SK-N-SH treated with all-trans-retinoic acid at 6 μM for 48 hours (cell line): ENCODE data around the gene ITPR2.

Source experiments
- ATAC-seq: fragments of 200-7000 bp; cut with Tn5 transposase; 3 replicates; pipeline ENCODE4 v1.9.1; 2020; ENCODE audit warnings: mild to moderate bottlenecking, moderate library complexity
- ARNTL ChIP-seq: fragments of 450-650 bp; formaldehyde crosslinking; IDR thresholded peaks from 2 replicates; pipeline ENCODE4 v1.5.0; 2020; ENCODE audit warnings: low read depth, mild to moderate bottlenecking, moderate library complexity, borderline replicate concordance
- BACH2 ChIP-seq: fragments of 250-450 bp; sonication (Bioruptor Pico); IDR thresholded peaks from 2 replicates; pipeline ENCODE4 v1.9.0; 2021; ENCODE audit warnings: mild to moderate bottlenecking, borderline replicate concordance
- CREB5 ChIP-seq: fragments of 250-450 bp; sonication (Bioruptor Pico); IDR thresholded peaks from 2 replicates; pipeline ENCODE4 v1.5.1; 2020; ENCODE audit warnings: low read depth, mild to moderate bottlenecking, moderate library complexity
- CSDC2 ChIP-seq: fragments of 250-450 bp; sonication (Bioruptor Pico); IDR thresholded peaks from 2 replicates; pipeline ENCODE4 v1.5.0; 2020; ENCODE audit warnings: mild to moderate bottlenecking, moderate library complexity
- CSRNP3 ChIP-seq: fragments of 250-450 bp; sonication (Bioruptor Pico); IDR thresholded peaks from 2 replicates; pipeline ENCODE4 v1.5.1; 2021; ENCODE audit warnings: mild to moderate bottlenecking, moderate library complexity
- ESRRG ChIP-seq: fragments of 250-450 bp; sonication (Bioruptor Pico); IDR thresholded peaks from 2 replicates; pipeline ENCODE4 v1.6.1; 2021; ENCODE audit warnings: mild to moderate bottlenecking
- GLIS3 ChIP-seq: fragments of 250-450 bp; sonication (Bioruptor Pico); IDR thresholded peaks from 2 replicates; pipeline ENCODE4 v1.5.0; 2020; ENCODE audit warnings: mild to moderate bottlenecking, moderate library complexity
- ISL1 ChIP-seq: fragments of 250-450 bp; sonication (Bioruptor Pico); IDR thresholded peaks from 2 replicates; pipeline ENCODE4 v2.1.2; 2022; ENCODE audit warnings: mild to moderate bottlenecking, moderate library complexity
- OSR1 ChIP-seq: fragments of 250-450 bp; sonication (Bioruptor Pico); IDR thresholded peaks from 2 replicates; pipeline ENCODE4 v1.8.0; 2022; ENCODE audit warnings: moderate library complexity, mild to moderate bottlenecking, inconsistent platforms
- PATZ1 ChIP-seq: fragments of 250-450 bp; sonication (Bioruptor Pico); IDR thresholded peaks from 2 replicates; pipeline ENCODE4 v1.8.0; 2020; ENCODE audit warnings: mild to moderate bottlenecking, moderate library complexity, borderline replicate concordance
- POU6F1 ChIP-seq: fragments of 250-450 bp; sonication (Bioruptor Pico); IDR thresholded peaks from 2 replicates; pipeline ENCODE4 v1.8.0; 2021; ENCODE audit warnings: low read depth, mild to moderate bottlenecking, moderate library complexity, borderline replicate concordance
- PPARA ChIP-seq: fragments of 250-450 bp; sonication (Bioruptor Pico); IDR thresholded peaks from 2 replicates; pipeline ENCODE4 v1.5.0; 2020; ENCODE audit warnings: mild to moderate bottlenecking, borderline replicate concordance
- RARB ChIP-seq: fragments of 250-450 bp; sonication (Bioruptor Pico); IDR thresholded peaks from 2 replicates; pipeline ENCODE4 v1.8.0; 2021; ENCODE audit warnings: mild to moderate bottlenecking, moderate library complexity
- SNAI2 ChIP-seq: fragments of 250-450 bp; sonication (Bioruptor Pico); IDR thresholded peaks from 2 replicates; pipeline ENCODE4 v1.5.0; 2020; ENCODE audit warnings: mild to moderate bottlenecking, moderate library complexity
- TCF4 ChIP-seq: fragments of 250-450 bp; sonication (Bioruptor Pico); IDR thresholded peaks from 2 replicates; pipeline ENCODE4 v1.8.0; 2021; ENCODE audit warnings: mild to moderate bottlenecking, moderate library complexity, borderline replicate concordance
- TOX ChIP-seq: fragments of 250-450 bp; sonication (Bioruptor Pico); IDR thresholded peaks from 2 replicates; pipeline ENCODE4 v1.8.0; 2021; ENCODE audit warnings: mild to moderate bottlenecking, moderate library complexity, borderline replicate concordance
- TSHZ2 ChIP-seq: fragments of 250-450 bp; sonication (Bioruptor Pico); IDR thresholded peaks from 2 replicates; pipeline ENCODE4 v1.5.0; 2020; ENCODE audit warnings: mild to moderate bottlenecking, moderate library complexity
- ZC3H10 ChIP-seq: fragments of 250-450 bp; sonication (Bioruptor Pico); IDR thresholded peaks from 2 replicates; pipeline ENCODE4 v1.5.1; 2021; ENCODE audit warnings: mild to moderate bottlenecking, moderate library complexity
- ZFP3 ChIP-seq: fragments of 250-450 bp; sonication (Bioruptor Pico); IDR thresholded peaks from 2 replicates; pipeline ENCODE4 v1.5.0; 2020; ENCODE audit warnings: mild to moderate bottlenecking, moderate library complexity
- ZFP30 ChIP-seq: fragments of 450-650 bp; formaldehyde crosslinking; IDR thresholded peaks from 2 replicates; pipeline ENCODE4 v1.5.0; 2022; ENCODE audit warnings: mild to moderate bottlenecking, moderate library complexity
- ZNF565 ChIP-seq: fragments of 450-650 bp; formaldehyde crosslinking; conservative IDR thresholded peaks from 2 replicates; pipeline ENCODE4 v1.5.0; 2020; ENCODE audit warnings: low read depth, mild to moderate bottlenecking, moderate library complexity
- ZNF70 ChIP-seq: fragments of 450-650 bp; formaldehyde crosslinking; IDR thresholded peaks from 2 replicates; pipeline ENCODE4 v1.5.0; 2020; ENCODE audit warnings: mild to moderate bottlenecking, moderate library complexity
- ZNF8 ChIP-seq: fragments of 450-650 bp; formaldehyde crosslinking; IDR thresholded peaks from 2 replicates; pipeline ENCODE4 v1.5.0; 2020; ENCODE audit warnings: mild to moderate bottlenecking, moderate library complexity

ITPR2 gene

GRCh38 chr12:26817183-26817591 is 15.8 kb downstream of the ITPR2 start:
- TF ChIP-seq CSDC2 (CRISPR knock-in tag) (no peak), ISL1 (CRISPR knock-in tag) (no peak), OSR1 (CRISPR knock-in tag) (no peak), ARNTL (no peak), GLIS3 (CRISPR knock-in tag) (no peak), ZFP30 (CRISPR knock-in tag) (no peak), ESRRG (CRISPR knock-in tag) (no peak), SNAI2 (CRISPR knock-in tag) (no peak), POU6F1 (CRISPR knock-in tag) (no peak), PPARA (no peak), BACH2 (CRISPR knock-in tag) (no peak), ZNF565 (no peak), CREB5 (CRISPR knock-in tag) (no peak), TSHZ2 (CRISPR knock-in tag) (no peak), ZFP3 (no peak), TCF4 (CRISPR knock-in tag) (no peak), ZNF8 (no peak)
- ATAC-seq = no peak

GRCh38 chr12:26813812-26814211 is 19.2 kb downstream of the ITPR2 start:
- TF ChIP-seq ZNF70 (no peak), TOX (CRISPR knock-in tag) (no peak), RARB (no peak), ESRRG (CRISPR knock-in tag) (no peak), ZC3H10 (CRISPR knock-in tag) (no peak), TCF4 (CRISPR knock-in tag) (no peak), ZNF565 (no peak), ISL1 (CRISPR knock-in tag) (no peak), GLIS3 (CRISPR knock-in tag) (no peak), ZFP30 (CRISPR knock-in tag) (no peak), TSHZ2 (CRISPR knock-in tag) (no peak), CSRNP3 (CRISPR knock-in tag) (no peak), ARNTL (no peak), SNAI2 (CRISPR knock-in tag) (no peak), OSR1 (CRISPR knock-in tag) (no peak), PPARA (no peak), CSDC2 (CRISPR knock-in tag) (no peak), ZFP3 (no peak), PATZ1 (CRISPR knock-in tag) (no peak)
- no peak for ATAC-seq
